NOMO-1 treated with dmso at 0.1 percent for 144 hours (cell line): ENCODE results near the gene PCCA.

Experiments used
- DNase-seq: peaks from one replicate; lab custom pipeline; 2025; ENCODE audit not compliant: unreplicated experiment; lab: John Stamatoyannopoulos, UW

PCCA gene

GRCh38 chr13:100451923-100452322 is 363.0 kb downstream of the PCCA start:
- DNase-seq: no peak

GRCh38 chr13:100454876-100455275 is 366.0 kb downstream of the PCCA start:
- no peak for DNase-seq

DNA sequence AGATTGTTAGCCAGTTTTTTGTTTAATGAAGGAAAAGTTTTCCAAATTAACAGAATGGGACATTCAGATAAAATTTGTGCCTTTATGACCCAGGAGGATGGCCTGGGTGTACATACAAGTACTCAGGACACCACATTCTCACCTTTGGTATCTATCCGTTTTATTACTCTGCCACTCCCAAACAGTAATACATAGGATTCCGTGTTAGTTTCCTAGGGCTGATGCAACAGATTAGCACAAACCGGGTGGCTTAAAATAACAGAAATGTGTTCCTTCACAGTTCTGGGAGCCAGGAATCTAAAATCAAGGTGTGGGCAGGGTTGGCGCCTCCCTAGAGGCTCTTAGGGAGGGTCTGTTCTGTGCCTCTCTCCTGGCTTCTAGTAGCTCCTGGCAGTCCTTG is 369.8 kb downstream of the PCCA start:
- DNase-seq: no peak

- no peak for DNase-seq
Measured at GRCh38 chr13:100459747-100460146, 370.9 kb downstream of the PCCA start.

DNA sequence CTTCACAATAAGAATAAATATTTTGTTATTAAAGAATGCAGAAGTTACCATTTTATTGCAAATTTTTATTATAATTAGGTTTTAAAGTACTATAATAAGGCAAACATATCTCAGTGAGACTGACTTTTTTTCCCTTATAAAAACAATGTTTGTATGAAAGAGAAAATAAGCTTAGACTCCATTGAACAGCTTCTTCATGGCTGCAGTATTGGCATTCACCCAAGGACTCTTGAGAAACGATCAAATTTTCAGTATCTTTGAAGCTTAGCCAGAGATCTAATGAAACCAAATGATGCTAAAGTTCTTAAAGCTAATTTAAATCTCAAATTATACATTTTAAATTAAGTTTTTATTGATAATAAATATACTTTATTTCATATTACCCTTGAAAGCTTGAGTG is 371.4 kb downstream of the PCCA start:
- DNase-seq: no peak

GRCh38 chr13:100460791-100461190 is 371.9 kb downstream of the PCCA start:
- DNase-seq: no peak

- DNase-seq: no peak
Measured at GRCh38 chr13:100461309-100462030, 372.6 kb downstream of the PCCA start.

GRCh38 chr13:100464006-100464405 is 375.1 kb downstream of the PCCA start:
- no peak for DNase-seq

DNA sequence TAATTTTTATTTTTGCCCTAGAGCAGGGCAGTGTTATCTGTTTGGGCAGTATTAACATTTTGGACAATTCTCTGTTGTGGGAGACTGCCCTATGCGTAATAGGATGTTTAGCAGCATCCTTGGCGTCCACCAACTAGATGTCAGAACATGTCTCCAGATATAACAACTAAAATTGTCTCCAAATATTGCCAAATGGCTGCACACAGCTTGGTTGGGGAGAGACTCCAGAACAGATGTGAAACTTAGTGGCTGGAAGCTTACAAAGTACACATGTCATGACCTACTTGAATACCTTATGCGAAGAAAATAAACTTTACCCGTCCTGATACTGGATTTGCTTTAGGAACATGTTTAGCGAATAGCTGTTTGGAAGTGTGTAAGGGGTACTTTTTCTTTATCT is 376.7 kb downstream of the PCCA start:
- no peak for DNase-seq

GRCh38 chr13:100470866-100471505 is 382.1 kb downstream of the PCCA start:
- no peak for DNase-seq

DNA sequence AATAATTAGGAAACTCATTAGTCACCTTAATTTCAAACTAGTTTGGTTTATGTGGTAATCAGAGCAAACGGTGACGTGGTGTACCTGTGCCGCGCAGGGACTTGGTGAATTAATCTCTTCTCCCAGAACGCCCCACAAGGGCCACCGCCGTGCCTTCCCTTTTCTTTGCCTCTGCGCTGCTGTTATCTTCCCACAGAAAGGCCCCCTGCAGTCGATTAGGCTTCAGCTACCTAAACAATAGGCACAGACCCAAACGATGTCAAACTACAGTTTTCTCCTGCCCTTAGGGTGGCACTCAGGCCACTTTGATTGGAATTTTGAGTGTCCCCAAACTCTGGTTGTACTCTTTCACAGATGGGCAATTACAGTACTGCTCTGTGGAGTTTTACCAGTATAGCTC is 384.2 kb downstream of the PCCA start:
- no peak for DNase-seq

- DNase-seq: no peak
Measured at GRCh38 chr13:100473501-100474044, 384.7 kb downstream of the PCCA start.

DNA sequence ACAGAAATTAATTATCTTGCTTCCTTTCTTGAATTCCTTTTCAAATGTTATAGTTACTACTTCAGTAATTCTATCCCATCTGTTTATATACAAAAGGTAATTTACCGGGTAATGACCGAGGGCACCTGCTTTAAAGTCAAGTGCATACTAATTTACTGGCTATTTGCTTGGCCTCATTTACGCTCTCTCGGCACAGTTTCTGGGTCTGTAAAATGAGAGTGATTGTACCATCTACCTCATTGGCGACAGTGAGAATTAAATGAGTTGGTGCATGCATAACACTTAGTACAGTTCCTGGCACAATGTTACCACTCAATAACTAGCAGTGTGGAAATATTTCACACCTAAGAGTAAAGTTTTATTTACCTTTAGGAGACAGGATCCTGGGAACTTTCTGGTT is 388.1 kb downstream of the PCCA start:
- DNase-seq: no peak

- DNase-seq: no peak
Measured at GRCh38 chr13:100478107-100478809, 389.4 kb downstream of the PCCA start.

DNA sequence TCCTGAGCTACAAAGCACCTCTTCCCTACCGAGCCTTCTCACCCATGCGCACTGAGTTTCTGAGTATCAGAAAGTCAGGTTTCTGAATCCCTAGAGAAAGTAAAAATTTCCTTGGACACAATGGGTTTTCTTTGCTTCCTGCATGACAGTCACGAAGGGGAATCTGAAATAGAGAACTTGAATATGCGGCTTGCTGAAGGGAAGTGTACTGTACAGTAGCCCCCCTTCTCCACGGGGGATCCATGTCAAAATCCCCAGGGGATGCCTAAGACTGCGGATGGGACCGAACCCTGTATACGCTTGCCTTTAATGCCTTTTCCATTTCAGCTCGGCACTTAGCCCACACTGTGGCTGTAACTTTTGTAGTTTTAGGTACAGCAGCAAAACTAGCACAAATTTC is 391.8 kb downstream of the PCCA start:
- DNase-seq: no peak

DNA sequence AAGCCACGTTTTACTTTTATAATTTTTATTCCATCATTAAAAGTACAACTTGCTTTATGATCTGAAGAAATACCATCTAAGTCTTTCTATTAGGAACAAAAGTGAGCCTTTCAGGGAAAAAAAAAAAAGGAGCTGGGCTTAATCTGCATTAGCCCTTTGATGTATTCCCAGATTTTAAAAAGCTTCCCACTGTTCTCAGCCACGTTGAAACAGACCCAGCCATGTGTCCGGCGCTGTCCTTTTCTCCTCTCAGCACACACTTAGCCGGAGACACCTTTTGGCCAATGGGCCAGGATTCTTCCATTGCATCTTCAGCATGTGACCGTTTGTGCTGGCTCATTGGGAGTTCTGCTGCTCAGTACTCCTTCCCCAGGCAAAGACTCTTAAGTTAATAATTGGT is 394.2 kb downstream of the PCCA start:
- DNase-seq: no peak

DNA sequence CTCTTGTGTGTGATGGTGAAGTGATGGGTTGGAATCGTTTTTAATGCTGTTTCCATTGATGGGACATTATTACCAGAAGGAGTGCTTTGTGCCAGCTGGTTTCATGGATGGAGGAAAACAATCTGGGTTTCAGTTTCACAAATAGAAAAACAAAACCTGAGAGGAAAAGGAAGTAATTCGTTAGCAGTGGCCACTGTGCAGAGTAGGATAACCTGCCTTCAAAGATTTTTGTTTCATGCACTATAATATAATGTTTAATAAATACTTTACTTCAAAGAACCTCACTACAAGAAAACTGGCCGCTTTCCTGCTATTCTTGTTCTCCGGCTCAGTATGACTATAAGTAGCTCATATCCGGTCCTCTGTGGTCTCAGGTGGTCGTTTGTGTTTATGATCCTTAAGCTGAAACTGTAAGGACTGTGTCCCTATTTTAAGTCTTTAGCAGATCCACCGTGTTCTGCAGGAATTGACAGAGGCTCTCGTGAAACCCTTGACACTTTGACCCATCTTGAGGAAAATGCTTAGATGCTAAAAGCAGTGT is 395.0 kb downstream of the PCCA start:
- no peak for DNase-seq

- no peak for DNase-seq
Measured at GRCh38 chr13:100484702-100485101, 395.8 kb downstream of the PCCA start.

DNA sequence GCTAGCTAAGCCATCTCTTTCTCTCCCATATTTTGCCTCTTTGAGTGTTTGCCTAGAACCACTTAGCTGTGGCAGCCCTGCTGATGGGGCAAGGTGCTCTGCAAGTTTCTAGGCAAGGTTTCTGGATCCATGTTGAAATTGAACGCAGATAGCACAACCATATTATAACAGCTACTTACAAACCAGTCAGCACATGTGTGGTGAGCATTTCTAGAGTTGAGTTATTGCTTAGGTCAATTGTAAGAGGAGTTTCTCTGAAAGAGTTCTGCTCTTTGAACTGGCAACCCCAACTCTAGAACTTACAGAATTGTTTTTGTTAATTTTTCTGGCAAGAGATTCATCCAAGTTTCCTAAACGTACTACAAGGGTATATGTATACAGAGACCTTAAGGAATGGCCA is 396.4 kb downstream of the PCCA start:
- DNase-seq: no peak

DNA sequence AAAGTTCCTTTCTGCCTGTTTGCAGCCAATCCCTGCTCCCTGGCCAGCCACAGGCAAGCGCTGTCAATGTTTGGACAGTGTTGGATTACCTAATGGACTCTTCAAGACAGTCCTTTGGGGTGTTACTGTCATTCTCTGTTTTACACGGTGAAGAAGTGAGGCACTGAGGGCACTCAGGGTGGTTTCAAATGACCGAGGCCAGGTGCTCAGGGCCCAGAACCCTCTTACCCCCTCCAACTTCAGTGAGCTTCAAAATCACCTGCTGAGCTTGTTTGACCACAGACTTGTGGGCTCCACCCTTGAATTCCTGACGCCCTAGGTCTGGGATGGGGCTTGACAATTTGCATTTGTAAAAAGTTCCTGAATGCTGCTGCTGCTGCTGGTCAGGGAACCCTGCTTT is 401.8 kb downstream of the PCCA start:
- DNase-seq: no peak

DNA sequence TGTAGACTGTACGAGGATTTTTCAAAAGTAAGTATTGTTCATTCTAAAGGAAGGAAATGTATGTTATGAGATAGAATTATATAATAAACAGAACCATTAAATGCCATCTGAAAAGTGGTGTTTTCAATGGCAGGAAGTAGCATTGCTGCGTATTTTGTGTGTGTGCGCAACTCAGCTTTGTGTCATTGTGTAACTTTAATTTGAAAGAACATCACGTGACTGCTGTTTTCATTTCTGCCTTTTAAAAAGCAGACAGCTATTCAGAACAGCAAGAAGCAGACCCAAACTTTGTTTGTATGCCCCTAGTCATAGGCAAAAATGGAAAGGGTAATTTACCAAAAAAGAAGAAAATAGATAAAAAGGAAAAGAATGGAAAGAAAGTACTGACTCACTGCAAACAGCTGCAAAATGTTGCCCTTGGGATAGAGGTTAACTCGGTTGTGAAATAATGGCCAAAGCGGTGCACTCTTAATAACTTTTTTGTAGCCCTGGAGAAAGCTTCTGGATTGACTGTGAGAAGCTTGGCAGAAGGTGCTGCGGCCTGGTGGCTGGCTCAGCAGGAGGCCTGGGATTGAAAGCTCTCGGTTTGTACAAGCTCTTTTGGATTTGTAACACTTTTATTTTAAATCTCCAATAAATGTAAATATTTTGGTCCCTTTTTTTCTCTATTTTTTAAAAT is 402.4 kb downstream of the PCCA start:
- peak; percentile 62 for DNase-seq
